DOHH2 (cell line): Measurements from ENCODE around the gene MAGI1.

Source experiments
- EZH2phosphoT487 ChIP-seq: fragments of 200-600 bp; sonication (generic); IDR thresholded peaks from 2 replicates; pipeline ENCODE4 v1.6.1; 2017; ENCODE audit warnings: borderline replicate concordance, mild to moderate bottlenecking, antibody characterized with exemption, low read length, moderate library complexity, mixed read lengths
- TF ChIP-seq, protein P1 (sequence below): fragments of 200-600 bp; sonication (generic); IDR thresholded peaks from one replicate; pipeline ENCODE4 v1.5.1; 2014; ENCODE audit warnings: antibody characterized with exemption, mild to moderate bottlenecking, low read depth, low read length; ENCODE audit not compliant: poor library complexity, severe bottlenecking

DNA sequence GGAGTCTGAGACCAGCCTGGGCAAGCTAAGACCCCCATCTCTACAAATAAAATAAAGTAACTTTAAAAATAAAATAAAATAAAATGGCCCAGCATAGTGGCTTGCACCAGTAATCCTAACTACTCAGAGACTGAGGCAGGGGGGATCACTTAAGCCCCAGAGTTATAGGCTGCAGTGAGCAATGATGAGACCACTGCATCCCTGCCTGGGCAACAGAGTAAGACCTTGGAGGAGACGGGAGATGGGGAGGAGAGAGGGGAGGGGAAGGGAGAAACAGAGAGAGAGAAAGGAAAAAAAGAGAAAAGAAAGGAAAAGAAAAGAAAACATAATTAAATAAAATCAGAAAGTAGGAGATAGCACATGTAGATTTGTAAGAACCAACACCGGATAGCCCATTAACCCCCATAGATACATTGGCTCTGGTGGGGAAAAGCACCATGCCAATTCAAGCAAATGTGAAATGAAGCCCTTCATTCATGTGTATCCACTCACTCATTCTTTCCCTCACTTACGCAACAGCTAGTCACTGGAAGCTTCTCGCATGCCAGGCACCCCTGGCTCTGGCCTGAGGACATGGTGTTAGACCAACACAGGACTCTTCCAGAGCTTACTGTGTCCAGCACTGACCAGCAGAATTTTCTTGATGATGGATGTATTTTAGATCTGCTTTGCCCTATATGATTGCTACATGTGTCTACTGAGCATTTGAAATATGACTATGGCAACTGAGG lies 183.2 kb downstream of the MAGI1 start:
- TF ChIP-seq, protein P1, sequence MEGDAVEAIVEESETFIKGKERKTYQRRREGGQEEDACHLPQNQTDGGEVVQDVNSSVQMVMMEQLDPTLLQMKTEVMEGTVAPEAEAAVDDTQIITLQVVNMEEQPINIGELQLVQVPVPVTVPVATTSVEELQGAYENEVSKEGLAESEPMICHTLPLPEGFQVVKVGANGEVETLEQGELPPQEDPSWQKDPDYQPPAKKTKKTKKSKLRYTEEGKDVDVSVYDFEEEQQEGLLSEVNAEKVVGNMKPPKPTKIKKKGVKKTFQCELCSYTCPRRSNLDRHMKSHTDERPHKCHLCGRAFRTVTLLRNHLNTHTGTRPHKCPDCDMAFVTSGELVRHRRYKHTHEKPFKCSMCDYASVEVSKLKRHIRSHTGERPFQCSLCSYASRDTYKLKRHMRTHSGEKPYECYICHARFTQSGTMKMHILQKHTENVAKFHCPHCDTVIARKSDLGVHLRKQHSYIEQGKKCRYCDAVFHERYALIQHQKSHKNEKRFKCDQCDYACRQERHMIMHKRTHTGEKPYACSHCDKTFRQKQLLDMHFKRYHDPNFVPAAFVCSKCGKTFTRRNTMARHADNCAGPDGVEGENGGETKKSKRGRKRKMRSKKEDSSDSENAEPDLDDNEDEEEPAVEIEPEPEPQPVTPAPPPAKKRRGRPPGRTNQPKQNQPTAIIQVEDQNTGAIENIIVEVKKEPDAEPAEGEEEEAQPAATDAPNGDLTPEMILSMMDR: no peak
- no peak for TF ChIP-seq EZH2phosphoT487
